Lower leg skin (tissue), 3 donors: ENCODE results near the gene FAM107B.

Experiments
- CTCF ChIP-seq, 3 donors: fragments of 450-650 bp; IDR thresholded peaks; one replicate each; pipeline ENCODE4 v1.5.1; 2016; ENCODE audit warnings: antibody characterized with exemption in 3 of 3, mild to moderate bottlenecking in 3 of 3, moderate library complexity in 2 of 3
- POLR2A ChIP-seq, 2 donors: fragments of 450-650 bp; IDR thresholded peaks; one replicate each; pipeline ENCODE4 v1.6.1; 2016 to 2017; ENCODE audit warnings: antibody characterized with exemption in 2 of 2, mild to moderate bottlenecking in 1 of 2, moderate library complexity in 1 of 2

- TF ChIP-seq CTCF (IDR thresholded peaks at IDR 0.05) (no peak), POLR2A (IDR thresholded peaks at IDR 0.05) (no peak)
Measured at GRCh38 chr10:14779001-14779651, 4.4 kb upstream of the FAM107B start.
